ENCODE measurements around the gene MRPL17.

MRPL17 gene

DNA sequence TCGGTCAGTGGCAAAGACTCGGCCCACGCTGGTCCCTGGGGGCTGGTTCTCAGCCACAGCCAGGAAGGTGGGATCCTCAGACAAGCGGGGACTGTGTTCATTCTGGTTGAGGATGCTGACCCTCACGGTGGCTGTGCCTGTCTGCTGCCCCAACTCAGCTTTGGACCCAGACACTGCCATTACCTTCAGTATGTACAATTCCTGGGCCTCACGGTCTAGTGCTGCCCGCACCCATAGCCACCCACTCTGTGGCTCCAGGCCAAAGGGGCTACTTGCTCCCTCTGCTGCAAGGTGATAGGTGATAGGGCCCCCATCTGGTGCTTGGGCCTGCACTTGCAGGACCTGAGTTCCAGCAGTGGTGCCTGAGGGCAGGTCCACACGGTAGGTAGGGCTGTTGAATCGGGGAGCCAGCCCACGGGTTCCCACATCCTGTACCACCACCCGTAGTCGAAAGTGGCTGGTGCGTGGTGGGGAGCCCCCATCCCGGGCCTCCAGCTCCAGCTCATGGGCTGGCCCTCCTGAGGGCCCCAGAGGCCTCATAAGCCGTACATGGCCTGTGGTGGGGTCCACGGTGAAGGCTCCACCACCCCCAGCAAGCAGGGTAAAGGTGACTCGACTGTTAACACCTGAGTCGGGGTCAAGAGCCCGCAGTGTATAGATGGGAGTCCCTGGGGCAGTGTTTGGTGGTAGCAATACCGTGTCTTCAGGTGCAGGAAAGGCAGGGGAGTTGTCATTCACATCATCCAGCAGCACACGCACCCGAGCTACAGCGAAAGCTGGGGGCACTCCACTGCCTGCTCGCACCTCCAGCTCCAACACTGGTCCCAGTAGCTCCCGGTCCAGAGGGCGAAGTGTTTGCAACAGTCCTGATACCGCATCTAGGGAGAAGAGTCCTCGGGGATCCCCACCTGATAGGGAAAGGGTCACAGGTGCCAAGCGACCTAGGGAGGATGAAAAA is 50.7 kb downstream of the MRPL17 start:
- Histone ChIP-seq H3K4me1 (ENCODE audit: control insufficient read depth, insufficient read depth, low read length) (peaks cover 24% of the 10 kb centered on the region), H3K4me3 (ENCODE audit: low read length in 2 of 2) (no peak overlapping the region), H3K9me3 (ENCODE audit: control insufficient read depth in 2 of 2, low read length in 2 of 2) (no peaks in the 10 kb centered on the region), H3K36me3 (ENCODE audit: control insufficient read depth in 2 of 2, insufficient read depth in 2 of 2, low read length in 2 of 2) (peaks cover 43 to 45% of the 10 kb centered on the region in 2 donors), H3K27ac (ENCODE audit: low read length) (no peak overlapping the region), H3K27me3 (ENCODE audit: control insufficient read depth in 1 of 2, insufficient read depth in 2 of 2, low read length in 2 of 2) (no peaks in the 10 kb centered on the region), H3K9ac (ENCODE audit: low read length in 2 of 2) (no peak overlapping the region)

DNA sequence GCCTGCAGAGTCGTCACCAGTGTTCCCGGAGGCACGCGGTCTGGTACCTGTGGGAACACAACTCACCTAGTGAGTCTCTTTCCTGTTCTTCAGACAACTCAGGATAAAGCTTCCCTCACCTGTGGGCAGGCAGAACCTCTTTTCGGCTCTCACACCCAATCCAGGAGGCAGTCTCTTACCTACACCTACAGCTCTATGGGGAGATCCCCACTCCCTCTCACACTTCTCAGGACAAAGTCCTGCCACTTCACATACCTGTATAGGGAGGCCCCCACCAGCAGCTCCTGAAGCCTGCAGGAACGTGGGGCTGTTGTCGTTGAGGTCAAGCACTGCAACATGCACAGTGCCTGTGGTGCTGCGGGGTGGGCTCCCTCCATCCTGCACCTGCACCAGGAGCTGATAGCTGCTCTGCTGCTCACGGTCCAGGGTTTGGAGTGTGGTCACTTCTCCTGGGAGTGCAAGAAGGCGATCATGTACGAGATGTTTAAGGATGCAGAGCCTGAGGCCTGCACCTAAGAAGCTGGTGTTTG is 51.7 kb downstream of the MRPL17 start:
- Histone ChIP-seq H3K36me3 (ENCODE audit: control insufficient read depth in 2 of 2, insufficient read depth in 2 of 2, low read length in 2 of 2) (peaks cover 53 to 54% of the 10 kb centered on the region in 2 donors), H3K27me3 (ENCODE audit: control insufficient read depth in 1 of 2, insufficient read depth in 2 of 2, low read length in 2 of 2) (no peaks in the 10 kb centered on the region), H3K4me1 (ENCODE audit: control insufficient read depth, insufficient read depth, low read length) (peaks cover 19% of the 10 kb centered on the region), H3K9me3 (ENCODE audit: control insufficient read depth in 2 of 2, low read length in 2 of 2) (no peaks in the 10 kb centered on the region), H3K4me3 (ENCODE audit: low read length in 2 of 2) (no peak overlapping the region), H3K27ac (ENCODE audit: low read length) (no peak overlapping the region), H3K9ac (ENCODE audit: low read length in 2 of 2) (no peak overlapping the region)

GRCh38 chr11:6630632-6631291 is 52.4 kb downstream of the MRPL17 start:
- H3K27ac ChIP-seq (ENCODE audit: low read length): no peak overlapping the region

More at GRCh38 chr11:6630632-6631291, 52.4 kb downstream of the MRPL17 start:
- H3K27me3 ChIP-seq (ENCODE audit: control insufficient read depth in 1 of 2, insufficient read depth in 2 of 2, low read length in 2 of 2): no peaks in the 10 kb centered on the region
- no peak overlapping the region for H3K9ac ChIP-seq (ENCODE audit: low read length in 2 of 2)
- H3K9me3 ChIP-seq (ENCODE audit: control insufficient read depth in 2 of 2, low read length in 2 of 2): no peaks in the 10 kb centered on the region
- H3K4me1 ChIP-seq (ENCODE audit: control insufficient read depth, insufficient read depth, low read length): peaks cover 13% of the 10 kb centered on the region
- no peak overlapping the region for H3K4me3 ChIP-seq (ENCODE audit: low read length in 2 of 2)
- peaks cover 59 to 60% of the 10 kb centered on the region in 2 donors for H3K36me3 ChIP-seq (ENCODE audit: control insufficient read depth in 2 of 2, insufficient read depth in 2 of 2, low read length in 2 of 2)
